ELR (cell line): ENCODE results near the gene ERCC8.
"Not testable (repeated sequence)": the region's sequence is repeated elsewhere in the genome, so short reads cannot be mapped to it uniquely, and the experiment has no call there.

ENCODE experiments used
- DNase-seq: peaks from one replicate; pipeline ENCODE4 v3.0.0-alpha.2; 2015; ENCODE audit warnings: low read depth

The ERCC8 gene, protein sequence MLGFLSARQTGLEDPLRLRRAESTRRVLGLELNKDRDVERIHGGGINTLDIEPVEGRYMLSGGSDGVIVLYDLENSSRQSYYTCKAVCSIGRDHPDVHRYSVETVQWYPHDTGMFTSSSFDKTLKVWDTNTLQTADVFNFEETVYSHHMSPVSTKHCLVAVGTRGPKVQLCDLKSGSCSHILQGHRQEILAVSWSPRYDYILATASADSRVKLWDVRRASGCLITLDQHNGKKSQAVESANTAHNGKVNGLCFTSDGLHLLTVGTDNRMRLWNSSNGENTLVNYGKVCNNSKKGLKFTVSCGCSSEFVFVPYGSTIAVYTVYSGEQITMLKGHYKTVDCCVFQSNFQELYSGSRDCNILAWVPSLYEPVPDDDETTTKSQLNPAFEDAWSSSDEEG

DNA sequence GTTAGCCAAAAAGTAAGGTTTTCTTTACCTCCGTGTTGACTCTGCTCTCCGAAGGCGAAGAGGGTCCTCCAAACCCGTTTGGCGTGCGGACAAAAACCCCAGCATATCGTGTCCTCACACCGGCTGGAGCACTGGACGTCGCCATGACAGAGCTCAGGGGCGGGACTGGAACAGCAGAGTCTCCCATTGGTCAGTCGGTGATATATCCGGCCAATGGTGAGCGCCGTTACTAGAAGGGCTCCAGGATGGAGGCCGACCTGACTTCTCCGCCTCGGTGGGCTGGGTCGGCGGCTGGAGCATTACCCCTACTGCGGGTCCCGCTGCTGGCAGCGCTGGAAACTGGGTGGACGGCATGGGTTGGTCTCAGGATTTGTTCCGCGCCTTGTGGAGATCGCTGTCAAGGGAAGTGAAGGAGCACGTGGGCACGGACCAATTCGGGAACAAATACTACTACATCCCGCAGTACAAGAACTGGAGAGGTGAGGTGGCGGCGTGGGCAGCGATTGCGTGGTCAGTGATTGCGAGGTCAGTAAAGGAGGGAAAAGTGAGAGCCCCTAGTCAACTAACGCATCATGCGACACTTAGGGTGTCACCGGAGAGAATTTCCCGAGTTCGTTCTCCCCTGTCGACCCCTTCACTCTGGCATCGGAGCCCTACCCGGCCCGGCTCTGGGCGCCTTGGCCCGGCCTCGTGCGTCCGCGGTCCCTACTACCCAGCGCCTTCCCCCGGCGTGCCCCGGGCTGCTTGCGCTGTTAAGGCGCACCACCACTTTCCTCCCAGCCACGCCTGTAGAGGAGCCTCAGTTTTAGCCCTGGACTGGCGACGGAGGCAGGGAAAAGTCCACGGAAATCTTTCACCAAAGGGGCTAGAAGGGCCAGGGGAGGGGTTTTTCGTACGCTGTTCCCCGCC, at the start of gene ERCC8, which contains the start of gene NDUFAF2:
TSS of gene ERCC8 (minus strand) at position 167 of the 909 bp plus-strand sequence. CDS start at position 105, 62 bp downstream.
TSS of gene NDUFAF2 (plus strand) at position 302 of the 909 bp plus-strand sequence. CDS start at position 353, 51 bp downstream.
- peak; percentile 95 for DNase-seq

DNA sequence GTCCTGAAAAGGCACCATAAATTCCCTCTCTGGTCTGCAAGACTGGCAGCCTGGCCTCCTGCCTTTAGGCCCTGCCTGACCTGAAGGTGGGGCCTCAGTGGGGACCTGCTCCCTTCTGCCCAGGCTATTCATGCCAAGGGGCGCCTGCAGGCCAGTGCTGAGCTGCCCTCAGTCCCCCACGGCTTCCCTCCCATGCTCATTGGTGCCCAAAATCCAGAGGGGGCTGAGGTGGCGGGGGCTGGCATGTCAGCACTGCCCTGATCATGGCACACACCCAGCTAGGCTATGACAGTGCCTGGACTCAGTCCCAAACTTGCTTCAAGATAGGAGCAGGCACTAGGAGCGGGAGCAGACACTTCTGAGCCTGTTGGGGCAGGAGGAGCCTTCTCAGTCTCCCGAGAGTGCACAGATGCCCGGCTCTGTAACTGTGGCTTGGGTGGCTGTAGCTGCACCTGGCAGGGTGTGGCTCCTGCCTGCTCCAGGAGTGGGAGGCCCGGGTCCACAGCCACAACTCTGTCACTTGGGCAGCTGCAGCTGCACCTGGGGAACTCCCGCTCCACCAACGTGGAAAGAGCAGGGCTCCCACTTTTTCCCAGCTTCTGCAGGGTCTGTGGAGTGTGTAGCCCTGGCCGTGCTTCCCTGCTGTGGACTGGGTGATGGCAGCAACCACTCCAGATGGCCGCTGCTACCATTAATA, 49.2 kb upstream of the ERCC8 start:
- DNase-seq, result no peak

GRCh38 chr5:60993425-60993824, 48.6 kb upstream of the ERCC8 start:
- DNase-seq, result no peak

DNA sequence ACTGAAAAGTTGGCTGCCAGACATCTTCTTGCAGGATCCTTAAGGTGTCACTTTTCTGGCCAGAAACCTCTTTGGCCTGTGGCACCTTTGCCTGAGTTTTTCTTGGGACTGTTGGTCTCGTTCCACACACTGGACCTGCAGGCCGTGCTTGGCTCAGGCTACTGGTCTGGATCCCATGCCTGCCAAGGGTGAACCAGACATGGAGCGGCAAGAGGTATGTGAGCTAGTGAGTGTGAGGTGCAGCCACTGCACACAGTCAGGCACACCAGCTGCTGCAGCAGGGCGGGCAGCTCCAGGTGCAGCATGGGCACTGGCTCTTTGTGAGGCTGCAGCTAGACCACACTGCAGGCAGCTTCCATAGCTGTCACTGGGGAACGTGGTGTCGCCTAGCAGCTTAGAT, 48.0 kb upstream of the ERCC8 start:
- DNase-seq, result no peak

GRCh38 chr5:60989790-60990189, 44.9 kb upstream of the ERCC8 start:
- DNase-seq, result no peak

- DNase-seq, result not testable (repeated sequence)
Observed at GRCh38 chr5:60982127-60982526, 37.3 kb upstream of the ERCC8 start.

- DNase-seq, result no peak
Observed at GRCh38 chr5:60980511-60980910, 35.6 kb upstream of the ERCC8 start.

- no peak for DNase-seq
Observed at GRCh38 chr5:60978968-60979367, 34.1 kb upstream of the ERCC8 start.

DNA sequence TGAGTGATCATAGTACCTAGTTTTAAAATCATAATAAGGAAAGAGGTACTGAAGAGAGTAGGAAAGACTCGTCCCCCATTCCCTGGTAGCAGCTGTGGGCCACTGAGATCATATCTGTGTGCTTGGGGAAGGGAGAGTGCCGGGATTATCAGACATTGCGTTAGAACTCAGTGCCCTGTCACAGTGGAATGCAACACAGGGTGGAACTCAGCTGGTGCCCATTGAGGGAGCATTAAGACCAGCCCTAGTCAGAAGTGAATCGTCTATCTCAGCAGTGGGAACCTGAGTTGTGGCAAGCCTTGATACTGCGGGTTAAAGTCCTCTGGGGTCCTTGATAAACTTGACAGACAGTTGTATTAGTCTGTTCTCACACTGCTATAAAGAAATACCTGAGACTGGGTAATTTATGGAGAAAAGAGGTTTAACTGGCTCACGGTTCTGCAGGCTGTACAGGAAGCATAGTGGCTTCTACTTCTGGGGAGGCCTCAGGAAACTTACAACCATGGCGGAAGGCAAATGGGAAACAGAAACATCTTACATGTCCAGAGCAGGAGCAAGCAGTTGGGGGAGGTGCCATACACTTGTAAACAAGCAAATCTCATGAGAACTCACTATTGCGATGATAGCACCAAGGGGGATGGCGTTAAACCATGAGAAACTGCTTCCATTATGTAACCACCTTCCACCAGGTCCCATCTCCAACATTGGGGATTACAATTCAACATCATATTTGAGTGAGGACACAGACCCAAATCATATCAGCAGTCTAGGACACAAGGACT, 33.3 kb upstream of the ERCC8 start:
- DNase-seq, result no peak

DNA sequence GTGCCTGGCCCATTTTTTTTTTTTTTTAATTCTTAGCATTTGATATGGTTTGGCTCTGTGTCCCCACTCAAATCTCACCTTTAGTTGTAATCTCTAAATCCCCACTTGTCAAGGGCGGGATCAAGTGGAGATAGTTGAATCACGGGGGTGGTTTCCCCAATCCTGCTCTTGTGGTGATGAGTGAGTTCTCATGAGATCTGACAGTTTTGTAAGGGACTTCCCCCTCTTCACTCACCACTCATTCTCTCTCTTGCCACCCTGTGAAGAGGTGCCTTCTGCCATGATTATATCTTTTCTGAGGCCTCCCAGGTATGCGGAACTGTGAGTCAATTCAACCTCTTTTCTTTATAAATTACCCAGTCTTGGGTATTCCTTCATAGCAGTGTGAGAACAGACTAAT, 27.4 kb upstream of the ERCC8 start:
- no peak for DNase-seq

DNA sequence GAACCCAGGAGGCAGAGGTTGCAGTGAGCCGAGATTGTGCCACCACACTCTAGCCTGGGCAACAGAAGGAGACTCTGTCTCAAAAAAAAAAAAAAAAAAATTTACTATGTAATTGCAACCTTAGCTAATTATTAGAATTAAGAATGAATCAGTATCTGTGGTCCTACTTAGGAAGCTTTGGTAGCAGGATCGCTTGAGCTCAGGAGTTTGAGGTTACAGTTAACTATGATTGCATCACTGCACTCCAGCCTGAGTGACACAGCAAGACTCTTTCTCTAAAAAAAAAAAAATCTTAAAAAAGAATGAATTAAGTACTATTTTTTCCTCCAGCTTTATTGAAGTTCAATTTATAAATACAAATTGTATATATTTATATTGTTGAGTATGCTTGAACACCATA, 16.8 kb upstream of the ERCC8 start:
- no peak for DNase-seq

DNA sequence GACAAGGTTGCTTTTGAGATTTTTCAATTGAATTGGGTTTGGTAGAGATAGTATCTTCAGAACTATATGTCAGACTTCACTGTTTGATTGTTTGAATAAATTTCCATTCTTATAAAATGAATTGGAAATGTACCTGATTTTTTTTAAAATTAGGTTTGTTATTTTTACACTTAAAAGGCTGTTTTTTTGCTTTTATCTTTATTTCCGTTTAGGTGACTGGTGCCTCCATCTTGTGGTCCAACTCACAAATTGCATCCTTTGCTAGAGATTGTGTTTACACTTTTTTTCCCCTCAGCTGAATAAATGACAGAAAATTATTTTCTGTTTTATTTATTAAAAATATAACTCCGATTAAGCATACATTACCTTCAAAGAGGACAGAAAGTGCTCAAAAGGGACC, 15.7 kb upstream of the ERCC8 start:
- peak; percentile 60 for DNase-seq

GRCh38 chr5:60959156-60959555, 14.3 kb upstream of the ERCC8 start:
- peak; percentile 59 for DNase-seq

DNA sequence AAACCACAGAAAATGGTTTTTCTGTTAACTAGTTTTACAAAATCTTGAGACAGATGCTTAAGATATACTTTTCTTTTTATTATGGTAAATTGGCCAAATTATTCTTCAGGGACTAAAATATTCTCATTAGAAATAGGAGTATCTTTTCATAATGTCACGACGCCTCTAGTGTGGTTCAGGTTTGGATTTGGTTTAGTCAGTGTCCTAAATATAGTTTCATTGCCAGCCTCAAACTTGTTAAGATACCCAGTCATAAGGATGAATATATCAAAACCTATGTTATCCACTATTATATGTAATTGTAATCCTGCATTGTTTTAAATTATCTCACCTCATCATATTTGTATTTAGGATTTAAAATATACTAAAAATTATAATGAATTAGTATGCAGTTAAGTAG, 13.8 kb upstream of the ERCC8 start:
- no peak for DNase-seq

DNA sequence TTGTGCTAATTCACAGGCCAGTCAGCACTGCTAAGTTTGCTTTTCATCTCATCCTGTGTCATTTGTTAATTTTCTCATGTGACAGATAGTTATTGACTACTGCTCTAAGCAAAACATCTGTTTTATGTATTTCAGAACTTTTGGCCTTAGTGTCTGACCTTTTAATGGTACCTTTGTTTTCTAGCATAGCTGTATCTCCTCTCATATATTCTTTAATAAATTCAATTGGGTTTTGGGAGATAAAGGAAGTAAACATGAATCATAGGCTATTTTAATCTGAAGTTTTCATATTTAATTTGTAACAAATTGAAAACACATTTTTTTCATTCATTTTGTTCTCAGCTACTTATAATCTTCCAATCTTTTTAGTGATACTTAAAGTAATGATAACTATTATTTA, 13.2 kb upstream of the ERCC8 start:
- no peak for DNase-seq

DNA sequence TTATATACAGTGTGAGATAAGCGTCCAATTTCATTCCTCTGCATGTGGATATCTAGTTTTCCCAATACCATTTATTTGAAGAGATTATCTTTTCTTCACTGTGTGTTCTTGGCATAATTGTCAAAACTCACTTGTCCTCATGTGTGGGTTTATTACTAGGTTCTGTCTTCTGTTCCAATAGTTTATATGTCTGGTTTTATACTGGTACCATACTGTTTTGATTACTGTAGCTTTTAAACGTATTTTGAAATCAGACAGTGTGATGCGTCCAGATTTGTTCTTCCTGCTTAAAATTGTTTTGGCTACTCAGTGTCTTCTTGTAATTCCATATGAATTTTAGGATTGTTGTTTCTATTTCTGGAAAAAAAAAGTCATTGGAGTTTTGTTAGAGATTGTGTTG, 10.4 kb upstream of the ERCC8 start:
- no peak for DNase-seq

GRCh38 chr5:60948738-60949137, 3.9 kb upstream of the ERCC8 start:
- no peak for DNase-seq

- DNase-seq, result peak; percentile 69
Observed at GRCh38 chr5:60945813-60946187, 930 bp upstream of the ERCC8 start.

DNA sequence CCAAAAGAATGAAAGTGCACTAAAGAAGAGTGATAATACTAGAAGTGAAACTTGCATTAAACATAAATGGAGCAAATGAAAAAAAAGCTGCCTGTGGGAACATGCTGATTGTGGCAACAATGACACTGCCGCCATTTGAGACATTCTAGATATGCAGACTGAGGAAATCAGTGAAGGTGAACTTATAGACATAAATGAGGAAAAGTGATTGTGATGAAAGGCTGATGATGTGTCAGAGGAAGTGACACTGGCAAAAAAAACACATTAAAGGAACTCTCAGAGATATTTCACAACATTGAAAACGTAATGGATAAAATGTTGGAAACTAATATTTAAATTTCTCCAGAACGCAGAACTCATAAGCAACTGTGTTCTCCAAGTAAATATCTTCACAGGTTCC, 1.2 kb downstream of the ERCC8 start:
- DNase-seq, result peak; percentile 28

DNA sequence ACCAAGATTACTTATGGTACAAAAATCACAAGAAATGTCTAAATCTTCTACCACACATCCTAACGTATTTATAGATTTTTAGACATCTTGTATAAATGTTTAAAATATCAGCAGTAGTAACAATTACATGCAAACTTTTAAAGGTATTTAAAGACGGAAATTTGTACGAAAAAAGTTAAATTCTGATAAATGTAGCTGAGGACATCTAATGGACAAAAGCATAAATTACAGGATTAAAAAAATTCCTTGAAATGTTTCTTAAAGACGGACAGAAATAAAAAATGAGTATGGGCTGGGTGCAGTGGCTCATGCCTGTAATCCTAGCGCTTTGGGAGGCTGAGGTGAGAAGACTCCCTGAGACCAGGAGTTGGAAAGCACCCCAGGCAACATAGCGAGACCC, 15.8 kb downstream of the ERCC8 start:
- DNase-seq, result peak; percentile 41

DNA sequence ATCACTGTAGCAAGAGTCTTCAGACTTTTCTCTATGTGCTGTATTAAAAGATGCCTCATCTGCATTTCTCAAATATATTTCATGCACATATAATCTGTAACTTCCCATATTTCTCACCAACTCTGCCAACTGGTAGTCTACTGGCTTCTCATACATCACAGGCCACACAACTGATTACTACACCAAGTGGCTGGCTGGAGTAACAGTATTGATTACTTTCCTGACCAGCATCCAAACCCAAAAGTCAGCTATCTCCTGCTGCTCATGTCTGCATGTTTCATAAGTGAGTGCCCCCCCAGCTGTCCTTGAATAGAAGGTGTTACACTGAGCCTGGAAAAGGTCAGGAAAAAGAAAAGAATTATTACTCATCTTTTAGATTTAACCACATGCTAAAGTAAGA, 17.4 kb downstream of the ERCC8 start:
- no peak for DNase-seq

GRCh38 chr5:60918466-60918865, 26.4 kb downstream of the ERCC8 start:
- DNase-seq, result no peak
